Neural progenitor cell (in vitro differentiated cells): ENCODE results near the gene HBG1. TPM values are rescaled to one million over a fixed set of nuclear protein-coding genes. Genes with fewer than 3 reads are reported as not detected.

ENCODE experiments used
- DNase-seq: peaks from one replicate; pipeline ENCODE4 v3.0.0-alpha.2; 2016; ENCODE audit warnings: low spot score
- H2AFZ ChIP-seq: fragments of 200-600 bp; sonication (generic); replicated peaks from 2 replicates; pipeline ENCODE4 v1.6.1; 2016; ENCODE audit warnings: antibody characterized with exemption
- H3F3A ChIP-seq: fragments of 200-600 bp; sonication (generic); 2 replicates; pipeline ENCODE4 v1.6.1; 2016; ENCODE audit warnings: antibody characterized with exemption, low read depth
- H3K27ac ChIP-seq: fragments of 200-600 bp; sonication (generic); 2 replicates; pipeline ENCODE4 v1.5.1; 2016; ENCODE audit warnings: mild to moderate bottlenecking
- H3K27me3 ChIP-seq: fragments of 200-600 bp; sonication (generic); 2 replicates; pipeline ENCODE4 v1.6.1; 2016; ENCODE audit warnings: mild to moderate bottlenecking, moderate library complexity
- H3K36me3 ChIP-seq: fragments of 200-600 bp; sonication (generic); 2 replicates; pipeline ENCODE4 v1.5.1; 2016
- H3K4me1 ChIP-seq: fragments of 200-600 bp; sonication (generic); 2 replicates; pipeline ENCODE4 v1.6.1; 2016; ENCODE audit warnings: mixed run types
- H3K4me2 ChIP-seq: fragments of 200-600 bp; sonication (generic); 2 replicates; pipeline ENCODE4 v1.6.1; 2016
- H3K4me3 ChIP-seq: fragments of 200-600 bp; sonication (generic); 2 replicates; pipeline ENCODE4 v1.5.1; 2016
- H3K79me2 ChIP-seq: fragments of 200-600 bp; sonication (generic); 2 replicates; pipeline ENCODE4 v1.6.1; 2016; ENCODE audit warnings: low read depth
- H3K9ac ChIP-seq: fragments of 200-600 bp; sonication (generic); 2 replicates; pipeline ENCODE4 v1.6.1; 2016
- H3K9me3 ChIP-seq: fragments of 200-600 bp; sonication (generic); 2 replicates; pipeline ENCODE4 v1.5.1; 2016; ENCODE audit warnings: low read depth
- H4K20me1 ChIP-seq: fragments of 200-600 bp; sonication (generic); 2 replicates; pipeline ENCODE4 v1.6.1; 2016; ENCODE audit warnings: low read depth
- H3K27ac Mint-ChIP-seq: 3 replicates; pipeline ENCODE4 v1.8.0; 2021; ENCODE audit warnings: mixed read lengths
- H3K27me3 Mint-ChIP-seq: 2 replicates; pipeline ENCODE4 v1.8.0; 2022; ENCODE audit warnings: low read depth, mild to moderate bottlenecking, inconsistent platforms, moderate library complexity, mixed read lengths; ENCODE audit not compliant: insufficient read depth
- H3K36me3 Mint-ChIP-seq: 3 replicates; pipeline ENCODE4 v1.8.0; 2021; ENCODE audit warnings: mixed read lengths
- H3K4me1 Mint-ChIP-seq: 3 replicates; pipeline ENCODE4 v1.8.0; 2021; ENCODE audit warnings: mixed read lengths
- H3K4me3 Mint-ChIP-seq: 3 replicates; pipeline ENCODE4 v1.8.0; 2021; ENCODE audit warnings: mild to moderate bottlenecking, moderate library complexity, mixed read lengths
- H3K9me3 Mint-ChIP-seq: 3 replicates; pipeline ENCODE4 v1.8.0; 2020; ENCODE audit warnings: mixed read lengths
- EZH2 ChIP-seq: fragments of 200-600 bp; sonication (generic); IDR thresholded peaks from 2 replicates; pipeline ENCODE4 v1.6.1; 2017; ENCODE audit warnings: antibody characterized with exemption, mild to moderate bottlenecking, moderate library complexity
- EZH2phosphoT487 ChIP-seq: fragments of 200-600 bp; sonication (generic); IDR thresholded peaks from 2 replicates; pipeline ENCODE4 v1.6.1; 2017; ENCODE audit warnings: antibody characterized with exemption
- total RNA-seq: library from RNA; depleted of rRNA; stranded (reverse); fragments of >200 nt; gene quantifications from 2 replicates; pipeline ENCODE4 v1.2.3, GENCODE V29; 2015; ENCODE audit warnings: low replicate concordance
- TF ChIP-seq, protein P1 (sequence below): fragments of 200-600 bp; sonication (generic); IDR thresholded peaks from 2 replicates; pipeline ENCODE4 v1.5.1; 2017; ENCODE audit warnings: antibody characterized with exemption, mild to moderate bottlenecking

Gene HBG1
- total RNA-seq, 1 donor from 2014 or later, result not detected

DNA sequence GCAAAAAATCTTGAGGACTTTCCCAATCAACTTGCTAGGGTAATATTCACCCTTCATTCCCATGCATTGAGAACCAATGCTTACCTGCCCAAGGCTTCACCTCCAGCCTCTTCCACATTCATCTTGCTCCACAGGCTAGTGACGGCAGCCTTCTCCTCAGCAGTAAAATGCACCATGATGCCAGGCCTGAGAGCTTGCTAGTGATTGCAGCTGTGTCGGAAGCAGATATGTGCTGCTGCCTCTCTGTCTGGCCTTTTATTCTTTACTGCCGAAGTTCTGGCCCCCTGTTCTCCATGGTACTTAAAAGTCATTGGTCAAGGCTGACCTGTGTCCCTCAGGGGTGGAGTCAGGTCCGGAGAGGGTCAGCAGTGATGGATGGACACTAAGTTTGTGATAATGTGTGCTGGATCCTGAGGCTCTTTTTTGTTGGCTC is 20.1 kb upstream of the HBG1 start, which contains the start of gene HBE1:
Gene HBE1 (minus strand): TSS at position 231 of the 433 bp plus-strand sequence. CDS start 55 bp downstream, at position 176.
- Mint-ChIP-seq H3K9me3 (no peaks in the 10 kb centered on the region), H3K4me1 (peaks cover 3% of the 10 kb centered on the region), H3K27ac (no peak within 1 kb of the TSS), H3K36me3 (no peaks in the 10 kb centered on the region), H3K4me3 (no peak within 1 kb of the TSS), H3K27me3 (peaks cover 8% of the 10 kb centered on the region)
- Histone ChIP-seq H3K4me2 (no peak within 1 kb of the TSS), H3K36me3 (no peaks in the 10 kb centered on the region), H3K4me3 (no peak within 1 kb of the TSS), H3K4me1 (peaks cover 8% of the 10 kb centered on the region), H3K27ac (no peak within 1 kb of the TSS), H3K27me3 (no peaks in the 10 kb centered on the region), H4K20me1 (no peaks in the 10 kb centered on the region), H3K9me3 (no peaks in the 10 kb centered on the region), H3K9ac (no peak within 1 kb of the TSS), H2AFZ (no peak within 1 kb of the TSS), H3K79me2 (no peaks in the 10 kb centered on the region), H3F3A (no peaks in the 10 kb centered on the region)
- TF ChIP-seq, protein P1, sequence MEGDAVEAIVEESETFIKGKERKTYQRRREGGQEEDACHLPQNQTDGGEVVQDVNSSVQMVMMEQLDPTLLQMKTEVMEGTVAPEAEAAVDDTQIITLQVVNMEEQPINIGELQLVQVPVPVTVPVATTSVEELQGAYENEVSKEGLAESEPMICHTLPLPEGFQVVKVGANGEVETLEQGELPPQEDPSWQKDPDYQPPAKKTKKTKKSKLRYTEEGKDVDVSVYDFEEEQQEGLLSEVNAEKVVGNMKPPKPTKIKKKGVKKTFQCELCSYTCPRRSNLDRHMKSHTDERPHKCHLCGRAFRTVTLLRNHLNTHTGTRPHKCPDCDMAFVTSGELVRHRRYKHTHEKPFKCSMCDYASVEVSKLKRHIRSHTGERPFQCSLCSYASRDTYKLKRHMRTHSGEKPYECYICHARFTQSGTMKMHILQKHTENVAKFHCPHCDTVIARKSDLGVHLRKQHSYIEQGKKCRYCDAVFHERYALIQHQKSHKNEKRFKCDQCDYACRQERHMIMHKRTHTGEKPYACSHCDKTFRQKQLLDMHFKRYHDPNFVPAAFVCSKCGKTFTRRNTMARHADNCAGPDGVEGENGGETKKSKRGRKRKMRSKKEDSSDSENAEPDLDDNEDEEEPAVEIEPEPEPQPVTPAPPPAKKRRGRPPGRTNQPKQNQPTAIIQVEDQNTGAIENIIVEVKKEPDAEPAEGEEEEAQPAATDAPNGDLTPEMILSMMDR, result no peak
- TF ChIP-seq EZH2 (no peak), EZH2phosphoT487 (no peak)
- DNase-seq, result no peak

DNA sequence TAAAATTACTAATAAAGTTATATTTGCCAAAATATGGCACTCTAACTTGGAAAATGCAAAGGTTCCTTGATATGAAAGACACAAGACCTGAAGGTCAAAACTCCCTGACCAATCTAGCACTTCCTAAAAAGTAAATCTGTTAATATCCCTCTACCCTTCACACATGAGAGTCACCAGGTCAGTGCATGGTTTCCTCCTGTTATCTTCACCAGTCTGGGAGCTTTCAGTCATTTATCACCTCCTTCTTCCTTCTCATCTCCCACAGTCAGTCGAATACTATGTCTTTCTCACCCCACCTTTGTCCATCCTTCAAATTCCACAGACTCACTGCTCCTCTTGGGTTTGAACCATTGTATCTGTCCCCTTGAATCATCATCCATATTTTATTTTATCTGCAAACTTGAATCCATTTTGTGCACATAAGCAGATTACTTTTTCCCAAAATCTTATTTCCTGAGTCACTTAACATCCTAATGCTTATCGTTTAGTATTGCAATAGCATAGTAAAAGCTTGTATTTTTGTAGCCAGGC is 17.4 kb upstream of the HBG1 start:
- no peak for TF ChIP-seq EZH2phosphoT487
- no peak for TF ChIP-seq EZH2
- TF ChIP-seq, protein P1, result no peak
- no peaks in the 10 kb centered on the region for H3K79me2 ChIP-seq
- Mint-ChIP-seq H3K27me3 (peaks cover 8% of the 10 kb centered on the region), H3K27ac (no peak overlapping the region), H3K36me3 (no peaks in the 10 kb centered on the region), H3K4me1 (no peaks in the 10 kb centered on the region), H3K4me3 (no peak overlapping the region), H3K9me3 (no peaks in the 10 kb centered on the region)
- H3K9ac ChIP-seq, result no peak overlapping the region
- no peak for DNase-seq
- H3K36me3 ChIP-seq, result no peaks in the 10 kb centered on the region
- no peaks in the 10 kb centered on the region for H3K9me3 ChIP-seq
- no peaks in the 10 kb centered on the region for H3F3A ChIP-seq
- no peak overlapping the region for H3K4me2 ChIP-seq
- no peaks in the 10 kb centered on the region for H4K20me1 ChIP-seq
- no peak overlapping the region for H3K27ac ChIP-seq
- H3K4me1 ChIP-seq, result peaks cover 5% of the 10 kb centered on the region
- no peaks in the 10 kb centered on the region for H3K27me3 ChIP-seq
- no peak overlapping the region for H2AFZ ChIP-seq
- H3K4me3 ChIP-seq, result no peak overlapping the region

DNA sequence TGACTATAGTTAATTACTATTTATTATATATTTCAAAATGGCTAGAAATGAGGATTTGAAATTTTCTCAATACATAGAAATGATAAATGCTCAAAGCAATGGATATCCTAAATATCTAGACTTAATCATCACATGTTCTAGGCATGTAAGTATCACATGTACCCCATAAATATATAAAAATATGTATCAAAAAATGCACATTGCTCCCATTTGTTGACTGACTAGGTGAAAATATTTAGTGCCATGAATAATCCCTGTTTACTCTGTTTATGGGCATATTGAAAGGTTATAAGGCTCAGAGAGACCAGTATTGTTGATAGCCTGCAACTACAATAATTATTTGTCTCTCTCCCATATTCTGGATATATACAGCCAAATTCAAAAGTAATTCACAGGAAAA is 17.0 kb upstream of the HBG1 start:
- no peak for DNase-seq
- no peak overlapping the region for H3K4me3 Mint-ChIP-seq
- Histone ChIP-seq H3K4me1 (peaks cover 5% of the 10 kb centered on the region), H3K27me3 (no peaks in the 10 kb centered on the region), H2AFZ (no peak overlapping the region), H3F3A (no peaks in the 10 kb centered on the region), H4K20me1 (no peaks in the 10 kb centered on the region), H3K9ac (no peak overlapping the region), H3K9me3 (no peaks in the 10 kb centered on the region), H3K36me3 (no peaks in the 10 kb centered on the region), H3K27ac (no peak overlapping the region), H3K4me2 (no peak overlapping the region), H3K79me2 (no peaks in the 10 kb centered on the region), H3K4me3 (no peak overlapping the region)
- TF ChIP-seq EZH2 (no peak), EZH2phosphoT487 (no peak)
- TF ChIP-seq, protein P1, result no peak
- no peaks in the 10 kb centered on the region for H3K4me1 Mint-ChIP-seq
- H3K27ac Mint-ChIP-seq, result no peak overlapping the region
- H3K27me3 Mint-ChIP-seq, result peaks cover 8% of the 10 kb centered on the region
- no peaks in the 10 kb centered on the region for H3K9me3 Mint-ChIP-seq
- no peaks in the 10 kb centered on the region for H3K36me3 Mint-ChIP-seq
